ENCODE measurements around the gene LILRA1. TPM values are rescaled to one million over a fixed set of nuclear protein-coding genes. Genes with fewer than 3 reads are reported as not detected.
A peak's percentile ranks its signal among the peaks of the same experiment; 100 is the strongest.
"Not testable (repeated sequence)": the region's sequence is repeated elsewhere in the genome, so short reads cannot be mapped to it uniquely, and the experiment has no call there.

LILRA1 gene
- total RNA-seq (2014; rRNA removed; shearing (Covaris generic)): not detected in 2 replicates

DNA sequence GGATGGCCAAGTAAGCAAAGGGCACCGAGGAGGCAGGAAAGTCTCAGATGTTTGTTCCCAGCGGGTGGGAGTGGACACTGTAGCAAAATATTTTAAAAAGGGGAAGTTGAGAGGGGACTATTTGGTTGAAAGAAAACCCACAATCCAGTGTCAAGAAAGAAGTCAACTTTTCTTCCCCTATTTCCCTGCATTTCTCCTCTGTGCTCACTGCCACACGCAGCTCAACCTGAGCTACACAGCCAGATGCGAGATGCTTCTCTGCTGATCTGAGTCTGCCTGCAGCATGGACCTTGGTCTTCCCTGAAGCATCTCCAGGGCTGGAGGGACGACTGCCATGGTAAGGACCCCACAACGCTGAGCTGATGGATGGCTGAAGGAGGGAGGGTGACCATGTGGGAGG lies at the start of gene LILRA1:
TSS of gene LILRA1 (plus strand) at position 188 of the 400 bp plus-strand sequence. CDS start 613 bp downstream, outside the sequence.
- not testable (repeated sequence) for DNase-seq (ENCODE audit: low spot score)

DNA sequence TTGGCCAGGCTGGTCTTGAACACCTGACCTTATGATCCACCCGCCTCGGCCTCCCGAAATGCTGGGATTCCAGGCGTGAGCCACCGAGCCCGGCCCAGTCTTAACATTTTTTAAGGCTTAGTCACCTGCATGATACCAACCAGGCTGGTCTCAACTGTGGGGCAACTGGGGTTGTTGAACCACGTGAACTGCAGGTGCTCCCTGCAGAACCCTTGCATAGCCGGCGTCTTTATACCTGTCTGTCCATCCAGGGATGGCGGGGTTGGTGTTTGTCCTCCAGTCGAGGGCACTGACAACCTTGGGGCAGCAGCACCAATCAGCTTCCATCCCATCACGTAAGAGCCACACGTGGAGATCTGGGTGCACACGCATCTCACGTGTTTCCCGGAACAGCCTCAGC lies 44.6 kb upstream of the LILRA1 start:
- no peak for DNase-seq (ENCODE audit: low spot score)

DNA sequence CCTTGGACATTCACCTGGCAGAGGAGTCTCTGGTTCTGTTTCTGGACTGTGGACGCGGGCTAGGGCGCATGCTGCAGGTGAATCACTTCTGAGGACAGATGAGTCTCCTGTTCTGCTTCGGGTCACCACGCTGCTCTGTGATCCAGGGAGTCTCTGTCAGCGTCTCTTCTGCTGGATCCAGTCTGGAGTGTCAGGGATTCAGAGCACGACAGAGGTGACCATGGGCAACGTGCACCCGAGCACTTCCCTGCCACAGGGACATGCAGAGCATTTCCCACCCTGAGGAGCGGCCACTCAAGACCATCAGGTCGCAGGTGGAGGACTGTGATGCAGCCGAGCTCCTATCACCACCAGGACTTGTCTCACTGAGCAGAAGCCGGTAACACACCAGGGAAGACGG lies 44.2 kb upstream of the LILRA1 start:
- no peak for DNase-seq (ENCODE audit: low spot score)

DNA sequence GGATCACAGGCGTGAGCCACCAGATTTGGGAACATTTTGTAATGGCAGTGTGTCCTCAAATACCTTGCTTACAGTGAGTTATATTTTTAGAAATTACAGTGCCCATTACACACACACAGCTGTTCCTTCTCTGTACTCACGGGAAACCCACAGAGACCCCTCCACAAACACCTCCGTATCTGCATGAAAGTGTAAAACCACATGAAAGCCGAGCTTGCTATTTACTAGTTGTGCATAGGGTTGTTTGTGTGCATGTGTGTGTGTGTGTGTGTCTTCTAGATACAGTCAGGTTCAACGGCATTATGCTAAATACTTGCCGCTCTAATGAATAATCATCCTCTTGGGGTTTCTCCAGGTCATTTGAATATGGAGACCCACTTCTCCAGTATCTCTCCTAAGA lies 42.1 kb upstream of the LILRA1 start:
- no peak for DNase-seq (ENCODE audit: low spot score)

DNA sequence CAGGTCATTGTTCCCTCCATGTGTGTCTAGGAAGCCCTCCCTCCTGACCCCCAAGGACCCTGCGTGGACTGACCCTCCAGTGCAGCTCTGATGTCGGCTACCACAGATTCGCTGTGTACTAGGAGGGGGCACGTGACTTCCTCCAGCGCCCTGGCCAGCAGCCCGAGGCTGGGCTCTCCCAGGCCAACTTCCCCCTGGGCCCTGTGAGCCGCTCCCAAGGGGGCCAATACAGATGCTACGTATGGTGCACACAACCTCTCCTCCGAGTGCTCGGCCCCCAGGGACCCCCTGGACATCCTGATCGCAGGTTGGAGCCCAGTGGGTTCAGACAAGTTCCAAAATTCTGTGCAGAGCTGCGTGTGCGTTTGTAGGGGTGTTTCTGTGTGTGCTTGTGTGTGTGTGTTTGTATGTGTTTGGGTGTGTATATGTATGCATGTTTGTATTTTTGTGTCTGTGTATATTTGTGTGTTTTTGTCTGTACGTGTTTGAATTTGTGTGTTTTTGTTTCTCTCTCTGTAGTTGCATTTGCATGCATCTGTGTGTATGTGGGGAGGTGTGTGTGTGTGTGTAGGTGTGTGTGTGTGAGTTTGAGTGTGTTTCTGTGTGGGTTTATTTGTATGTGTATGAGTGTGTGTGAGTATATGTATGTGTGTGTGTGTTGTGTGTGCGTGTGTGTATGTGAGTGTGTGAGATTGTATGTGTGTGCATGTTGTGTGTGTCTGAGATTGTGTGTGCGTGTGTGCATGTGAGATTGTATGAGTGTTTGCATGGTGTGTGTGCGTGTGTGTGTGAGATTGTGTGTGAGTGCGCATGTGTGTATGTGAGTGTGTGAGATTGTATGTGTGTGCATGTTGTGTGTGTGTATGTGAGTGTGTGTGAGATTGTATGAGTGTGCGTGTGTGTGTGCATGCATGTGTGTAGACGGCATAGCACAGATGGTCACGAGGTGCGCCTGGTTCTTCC lies 41.2 kb upstream of the LILRA1 start:
- no peak for DNase-seq (ENCODE audit: low spot score)

DNA sequence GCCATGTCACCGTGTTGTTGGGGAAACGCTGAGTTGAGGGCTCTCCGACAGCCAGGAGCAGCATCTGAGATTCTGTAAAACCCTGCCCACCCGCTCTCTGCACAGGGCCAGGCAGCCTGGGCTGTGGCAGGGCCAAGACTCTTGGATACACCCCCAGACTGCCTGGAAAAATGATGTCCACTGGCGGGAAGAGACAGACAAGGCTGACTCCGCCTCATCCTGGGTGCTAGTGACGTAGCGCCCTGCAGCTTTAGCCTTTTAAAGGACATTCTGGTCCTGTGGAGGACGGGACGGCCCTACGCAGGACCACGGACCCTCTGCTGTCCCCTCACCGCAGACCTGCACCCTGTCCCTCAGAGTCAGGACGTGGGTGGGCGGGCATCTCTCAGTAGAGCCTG lies 40.5 kb upstream of the LILRA1 start:
- no peak for DNase-seq (ENCODE audit: low spot score)

DNA sequence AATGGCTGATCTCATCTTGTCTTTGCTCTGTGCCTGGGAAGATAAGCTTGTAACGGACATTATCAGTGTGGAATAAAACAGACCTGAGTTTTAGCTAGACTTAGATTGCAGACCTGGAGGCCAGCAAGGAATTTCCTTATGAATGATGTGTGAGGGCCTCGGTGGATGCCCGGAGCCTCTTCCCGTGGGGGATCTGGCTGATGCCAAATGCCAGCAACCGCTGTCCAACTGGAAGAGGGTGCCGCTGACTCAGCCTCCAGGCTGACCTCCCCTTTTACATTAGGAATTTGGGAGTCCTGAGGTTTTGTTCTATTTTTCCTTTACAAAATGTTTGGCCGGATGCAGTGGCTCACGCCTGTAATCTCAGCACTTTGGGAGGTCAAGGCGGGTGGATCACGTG lies 39.4 kb upstream of the LILRA1 start:
- no peak for DNase-seq (ENCODE audit: low spot score)

DNA sequence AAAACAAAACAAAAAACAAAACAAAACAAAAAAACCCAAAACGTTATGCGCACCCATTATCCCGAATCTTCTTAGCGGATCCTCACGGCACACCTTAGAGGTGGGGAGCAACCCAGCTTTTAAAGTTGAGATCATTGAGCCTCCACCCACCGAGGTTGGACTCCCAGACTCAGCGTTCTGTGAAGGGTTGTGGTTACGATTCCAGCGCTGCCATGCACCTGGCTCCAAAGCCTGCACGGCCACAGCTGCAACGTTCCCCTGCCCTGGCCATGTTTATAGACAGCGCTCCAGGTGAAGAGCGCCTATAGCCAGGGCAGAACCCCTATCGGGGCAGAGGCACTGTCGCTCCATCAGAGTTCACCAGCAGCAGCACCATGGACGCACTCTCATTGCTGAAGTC lies 38.5 kb upstream of the LILRA1 start:
- no peak for DNase-seq (ENCODE audit: low spot score)

DNA sequence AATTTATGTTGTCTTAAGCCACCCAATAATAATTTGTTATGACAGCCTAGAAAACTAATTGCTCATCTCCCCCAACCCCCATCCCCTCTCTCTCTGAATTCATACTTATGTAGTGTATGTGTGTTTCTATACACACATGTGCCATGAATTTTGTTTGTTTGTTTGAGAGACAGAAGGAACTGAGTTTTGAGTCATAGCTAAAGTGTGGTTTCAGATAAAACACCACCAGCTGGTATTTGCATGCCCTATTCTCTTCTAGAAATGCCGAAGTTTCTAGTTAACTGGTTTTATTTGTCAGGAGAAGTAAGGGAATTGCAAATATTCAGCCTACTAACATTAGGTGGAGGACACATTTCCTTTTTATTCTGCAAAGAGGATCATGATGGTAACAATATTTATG lies 37.2 kb upstream of the LILRA1 start:
- DNase-seq (ENCODE audit: low spot score): no peak

DNA sequence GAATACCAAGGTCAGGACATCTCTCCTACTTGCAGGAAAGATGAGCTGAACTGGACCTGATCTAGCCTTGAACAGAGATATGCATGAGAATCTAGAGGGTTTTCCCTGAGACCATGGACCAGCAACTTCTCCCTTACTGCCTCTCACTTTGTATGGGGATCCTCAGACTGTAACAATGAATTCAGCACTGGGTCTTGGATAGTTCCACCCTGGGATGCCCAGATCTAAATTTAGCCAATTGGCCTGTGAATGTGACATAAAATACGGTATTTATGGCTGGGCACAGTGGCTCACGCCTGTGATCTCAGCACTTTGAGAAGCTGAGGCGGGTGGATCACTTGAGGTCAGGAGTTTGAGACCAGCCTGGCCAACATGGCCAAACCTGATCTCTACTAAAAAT lies 35.1 kb upstream of the LILRA1 start:
- no peak for DNase-seq (ENCODE audit: low spot score)

DNA sequence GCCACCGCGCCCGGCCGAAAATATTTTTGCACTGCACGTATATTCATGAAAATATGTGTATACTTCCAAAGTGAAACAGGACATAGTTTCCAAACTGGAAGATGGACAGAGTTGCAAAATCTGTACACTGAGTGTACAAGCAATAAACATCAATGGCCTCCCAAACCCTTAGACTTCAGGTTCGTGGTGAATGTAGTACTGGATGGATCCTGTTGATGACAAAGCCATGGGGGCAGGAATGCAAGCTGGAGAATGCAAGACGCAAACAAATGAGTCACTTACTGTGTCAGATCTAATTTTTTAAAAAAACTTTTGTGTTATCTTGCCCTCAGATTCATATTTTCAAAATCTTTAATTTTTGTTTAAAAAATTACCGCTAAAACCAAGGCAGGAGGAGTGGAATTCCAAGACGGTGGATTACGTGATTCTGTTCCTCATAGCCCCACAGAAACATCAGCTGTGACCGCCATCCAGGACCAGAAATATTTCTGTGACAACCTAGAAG lies 32.5 kb upstream of the LILRA1 start:
- DNase-seq (ENCODE audit: low spot score): peak; percentile 76

DNA sequence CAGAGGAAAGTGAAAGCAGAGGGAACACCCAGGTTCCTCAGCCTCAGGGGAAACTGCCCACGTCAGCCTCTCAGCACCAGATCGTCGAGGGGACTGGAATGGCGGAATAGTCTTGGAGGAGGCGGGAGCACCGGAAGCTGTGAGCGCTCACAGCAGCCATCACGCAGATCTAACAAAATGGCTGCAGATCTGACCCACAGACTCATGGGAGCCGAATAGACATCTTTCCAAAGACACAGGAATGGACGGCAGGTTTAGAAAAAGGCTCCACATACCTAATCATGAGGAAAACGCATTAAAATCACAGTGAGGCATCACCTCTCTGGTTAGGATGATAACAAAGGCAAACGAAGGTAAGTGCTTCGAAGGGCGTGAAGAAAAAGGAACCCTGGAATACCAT lies 31.6 kb upstream of the LILRA1 start:
- DNase-seq (ENCODE audit: low spot score): peak; percentile 92

DNA sequence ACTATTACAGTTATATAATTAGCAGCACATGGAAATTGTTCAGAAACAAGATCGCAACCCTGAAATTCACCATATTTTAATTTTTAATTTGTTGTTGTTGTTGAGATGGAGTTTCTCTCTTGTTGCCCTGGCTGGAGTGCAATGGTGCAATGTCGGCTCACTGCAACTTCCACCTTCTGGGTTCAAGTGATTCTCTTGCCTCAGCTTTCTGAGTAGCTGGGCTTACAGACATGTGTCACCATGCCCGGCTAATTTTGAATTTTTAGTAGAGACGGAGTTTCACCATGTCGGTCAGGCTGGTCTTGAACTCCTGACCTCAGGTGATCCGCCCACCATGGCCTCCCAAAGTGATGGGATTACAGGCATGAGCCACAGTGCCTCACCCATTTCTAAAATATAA lies 30.2 kb upstream of the LILRA1 start:
- DNase-seq (ENCODE audit: low spot score): not testable (repeated sequence)

DNA sequence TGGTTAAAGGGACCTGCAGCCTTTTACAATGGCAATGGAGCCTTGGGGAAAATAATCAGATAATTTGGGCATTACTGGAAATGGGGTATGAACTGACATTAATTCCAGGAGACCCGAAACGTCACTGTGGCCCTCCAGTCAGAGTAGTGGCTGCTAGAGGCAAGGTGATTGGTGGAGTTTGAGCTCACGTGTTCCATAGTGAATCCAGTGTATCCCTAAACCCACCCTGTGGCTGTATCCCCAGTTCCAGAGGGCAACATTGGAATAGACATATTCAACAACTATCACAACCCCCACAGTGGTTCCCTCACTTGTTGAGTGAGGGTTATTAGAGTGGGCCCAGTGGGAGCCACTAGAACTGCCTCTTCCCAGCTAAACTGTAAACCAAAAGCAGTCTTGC lies 23.1 kb upstream of the LILRA1 start:
- peak; percentile 1 for DNase-seq (ENCODE audit: low spot score)

DNA sequence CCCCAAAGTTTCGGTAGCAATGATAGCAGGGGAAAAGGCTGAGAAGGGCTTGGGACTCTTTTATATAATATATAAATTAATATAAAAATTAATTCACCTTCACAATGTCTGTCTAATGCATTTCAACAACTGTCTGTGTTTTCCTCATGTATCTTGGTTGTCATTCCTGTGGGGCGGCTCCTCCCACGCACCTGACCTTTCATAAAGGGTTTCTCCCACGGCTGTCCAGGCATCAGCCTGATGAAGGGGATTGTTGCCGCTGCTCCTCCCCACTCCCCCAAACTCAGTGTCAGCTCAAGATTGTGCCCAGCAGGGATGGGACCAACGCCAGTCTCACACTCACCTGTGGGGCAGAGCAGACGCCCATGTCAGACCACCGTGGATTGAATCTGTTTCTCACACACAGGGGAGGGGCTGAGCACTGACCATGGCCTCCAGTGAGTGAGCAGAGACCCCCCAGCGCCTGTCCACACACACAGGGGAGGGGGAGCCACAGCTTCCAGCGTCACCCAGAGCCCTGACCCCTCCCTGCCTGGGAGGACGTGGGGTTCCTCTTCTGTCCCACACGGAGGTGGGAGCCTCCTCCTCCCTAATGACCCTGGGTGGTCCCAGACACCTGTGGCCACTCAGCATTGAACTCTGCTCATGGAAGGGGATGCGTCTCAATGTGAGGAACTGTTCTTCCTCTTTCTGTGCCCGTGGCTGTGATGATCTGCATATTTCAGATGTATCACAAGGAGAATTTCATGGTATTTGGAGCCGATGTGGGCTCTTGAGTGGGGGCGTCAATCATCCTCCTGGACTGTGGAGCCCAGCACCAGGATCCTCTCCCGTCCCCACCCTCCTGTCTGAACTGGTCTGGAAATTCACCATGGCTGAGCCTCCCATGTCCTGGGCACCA lies 21.5 kb upstream of the LILRA1 start:
- not testable (repeated sequence) for DNase-seq (ENCODE audit: low spot score)

DNA sequence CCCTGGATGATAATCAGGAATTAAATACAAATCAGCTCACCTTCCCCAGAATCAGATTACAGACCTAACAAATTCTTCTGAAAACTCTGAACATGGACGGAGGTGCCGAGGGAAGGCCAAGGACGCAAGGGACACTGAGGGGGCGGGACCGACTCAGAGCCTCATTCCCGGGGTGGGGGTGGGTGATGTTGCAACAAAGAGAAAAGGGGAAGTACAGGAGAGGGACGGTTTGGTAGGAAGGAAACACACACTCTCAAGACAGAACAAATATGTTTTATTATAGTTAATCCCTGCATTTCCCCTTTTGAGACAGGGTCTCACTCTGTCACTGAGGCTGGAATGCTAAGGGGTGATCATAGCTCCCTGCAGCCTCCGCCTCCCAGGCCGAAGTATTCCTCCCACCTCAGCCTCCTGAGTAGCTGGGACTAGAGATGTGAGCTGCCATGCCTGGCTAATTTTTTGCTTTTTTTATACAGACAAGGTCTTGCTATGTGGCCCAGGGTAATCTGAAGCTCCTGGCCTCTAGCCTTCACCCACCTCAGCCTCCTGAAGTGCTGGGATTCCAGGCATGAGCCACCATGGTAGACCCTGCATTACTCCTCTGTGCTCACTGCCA lies 20.6 kb upstream of the LILRA1 start:
- DNase-seq (ENCODE audit: low spot score): no peak

DNA sequence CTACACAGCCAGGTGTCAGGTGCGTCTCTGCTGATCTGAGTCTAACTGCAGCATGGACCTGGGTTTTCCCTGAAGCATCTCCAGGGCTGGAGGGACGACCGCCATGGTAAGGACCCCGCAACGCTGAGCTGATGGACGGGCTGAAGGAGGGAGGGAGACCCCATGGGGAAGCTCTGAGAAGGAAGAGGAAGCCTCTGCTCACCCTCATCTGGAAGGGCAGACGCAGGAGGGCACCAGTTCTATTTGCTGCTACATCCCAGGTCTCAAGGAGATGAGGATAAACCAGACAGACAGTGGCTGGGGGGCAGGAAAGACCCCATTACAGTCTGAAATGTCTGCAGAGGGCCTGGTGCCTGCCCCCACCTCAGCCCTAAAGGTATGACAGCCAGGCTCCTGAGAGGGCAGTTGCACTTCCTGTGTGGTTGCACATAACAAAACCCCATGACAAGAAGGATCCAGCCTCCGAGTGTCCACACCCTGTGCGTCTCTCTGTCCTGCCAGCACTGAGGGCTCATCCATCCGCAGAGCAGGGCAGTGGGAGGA lies 20.0 kb upstream of the LILRA1 start, which contains the start of gene LILRA2:
TSS of gene LILRA2 (plus strand) at position 461 of the 543 bp plus-strand sequence. CDS start 89 bp downstream, outside the sequence.
- no peak for DNase-seq (ENCODE audit: low spot score)

DNA sequence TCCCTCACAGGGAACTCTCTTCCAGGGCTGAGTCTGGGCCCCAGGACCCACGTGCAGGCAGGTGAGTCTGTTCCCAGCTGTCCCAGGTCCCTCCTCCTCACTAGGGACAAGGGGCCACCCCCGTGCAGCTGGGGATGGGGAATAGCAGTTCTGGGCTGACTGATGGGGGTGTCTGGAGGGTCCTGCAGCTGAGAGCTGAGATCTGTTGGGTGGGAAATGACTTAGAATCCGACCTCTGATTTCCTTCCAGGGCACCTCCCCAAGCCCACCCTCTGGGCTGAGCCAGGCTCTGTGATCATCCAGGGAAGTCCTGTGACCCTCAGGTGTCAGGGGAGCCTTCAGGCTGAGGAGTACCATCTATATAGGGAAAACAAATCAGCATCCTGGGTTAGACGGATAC lies 19.4 kb upstream of the LILRA1 start:
- DNase-seq (ENCODE audit: low spot score): no peak

DNA sequence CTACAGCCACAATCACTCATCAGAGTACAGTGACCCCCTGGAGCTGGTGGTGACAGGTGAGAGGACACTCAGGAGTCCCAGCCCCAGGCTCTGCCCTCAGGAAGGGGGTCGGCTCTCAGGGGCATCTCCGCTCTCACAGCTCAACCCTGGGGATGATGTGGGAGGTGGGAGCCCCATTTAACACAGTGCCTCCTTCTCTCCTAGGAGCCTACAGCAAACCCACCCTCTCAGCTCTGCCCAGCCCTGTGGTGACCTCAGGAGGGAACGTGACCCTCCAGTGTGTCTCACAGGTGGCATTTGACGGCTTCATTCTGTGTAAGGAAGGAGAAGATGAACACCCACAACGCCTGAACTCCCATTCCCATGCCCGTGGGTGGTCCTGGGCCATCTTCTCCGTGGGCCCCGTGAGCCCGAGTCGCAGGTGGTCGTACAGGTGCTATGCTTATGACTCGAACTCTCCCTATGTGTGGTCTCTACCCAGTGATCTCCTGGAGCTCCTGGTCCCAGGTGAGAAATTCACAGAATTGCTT lies 18.8 kb upstream of the LILRA1 start:
- no peak for DNase-seq (ENCODE audit: low spot score)

DNA sequence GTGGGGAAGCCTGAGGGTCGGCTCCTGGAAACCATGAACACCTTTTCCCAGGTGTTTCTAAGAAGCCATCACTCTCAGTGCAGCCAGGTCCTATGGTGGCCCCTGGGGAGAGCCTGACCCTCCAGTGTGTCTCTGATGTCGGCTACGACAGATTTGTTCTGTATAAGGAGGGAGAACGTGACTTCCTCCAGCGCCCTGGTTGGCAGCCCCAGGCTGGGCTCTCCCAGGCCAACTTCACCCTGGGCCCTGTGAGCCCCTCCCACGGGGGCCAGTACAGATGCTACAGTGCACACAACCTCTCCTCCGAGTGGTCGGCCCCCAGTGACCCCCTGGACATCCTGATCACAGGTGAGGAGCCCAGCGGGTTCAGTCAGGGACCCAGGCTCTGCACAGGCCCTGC lies 18.2 kb upstream of the LILRA1 start:
- DNase-seq (ENCODE audit: low spot score): not testable (repeated sequence)

DNA sequence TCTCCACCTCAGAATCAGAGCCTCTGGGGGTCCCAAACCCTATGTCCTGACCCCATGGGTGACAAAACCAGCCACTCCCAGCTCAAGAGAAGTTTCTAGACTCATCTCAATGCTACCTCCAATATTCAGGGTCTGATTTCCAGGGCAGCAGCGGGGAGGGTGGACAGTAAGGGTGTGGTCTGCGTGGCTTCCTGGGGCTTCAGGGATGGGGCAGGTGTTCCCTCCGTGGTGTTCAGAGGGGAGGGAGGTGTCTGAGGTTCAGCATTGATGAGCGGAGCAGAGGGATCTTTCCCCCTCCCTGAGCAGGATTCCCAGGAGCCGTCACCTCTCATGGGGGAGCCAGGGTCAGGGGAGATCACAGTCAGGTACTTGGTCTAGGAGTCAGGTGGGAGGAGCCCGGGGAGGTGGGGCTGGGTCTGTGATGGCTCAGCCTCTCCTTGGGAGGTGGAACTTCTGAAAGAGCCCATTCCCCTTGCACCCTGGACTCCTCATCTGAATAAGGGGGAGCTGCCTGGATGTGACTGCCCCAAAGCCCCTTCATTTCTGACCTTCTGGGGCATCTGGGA lies 16.9 kb upstream of the LILRA1 start:
- no peak for DNase-seq (ENCODE audit: low spot score)
